Measurements from ENCODE around the gene IFNA7.

DNA sequence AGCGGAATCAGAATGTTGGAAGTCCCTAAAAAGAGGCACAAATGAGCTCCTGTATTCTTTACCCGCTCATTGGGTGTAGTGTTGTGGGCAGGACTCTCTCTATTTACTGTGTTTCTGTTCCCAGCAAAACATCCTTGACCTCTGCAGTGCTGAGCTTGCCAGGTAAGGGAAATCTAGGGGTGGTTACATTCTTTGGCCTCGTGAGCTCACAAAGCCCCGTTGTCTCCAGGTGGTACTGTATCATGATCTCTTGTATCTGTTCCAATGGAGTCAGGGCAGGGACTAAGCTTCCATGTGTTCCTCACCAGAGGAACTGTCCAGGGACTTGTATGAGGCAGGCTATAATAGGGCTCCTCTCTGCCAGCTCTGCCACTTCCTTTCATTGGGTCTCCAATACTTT lies 49.6 kb upstream of the IFNA7 start:
- TF ChIP-seq TEAD4 (IDR thresholded peaks at IDR 0.05; ENCODE audit: borderline replicate concordance, insufficient read depth) (no peak), GABPA (IDR thresholded peaks at IDR 0.05; ENCODE audit: low read depth) (no peak)
- TF ChIP-seq, protein P1, sequence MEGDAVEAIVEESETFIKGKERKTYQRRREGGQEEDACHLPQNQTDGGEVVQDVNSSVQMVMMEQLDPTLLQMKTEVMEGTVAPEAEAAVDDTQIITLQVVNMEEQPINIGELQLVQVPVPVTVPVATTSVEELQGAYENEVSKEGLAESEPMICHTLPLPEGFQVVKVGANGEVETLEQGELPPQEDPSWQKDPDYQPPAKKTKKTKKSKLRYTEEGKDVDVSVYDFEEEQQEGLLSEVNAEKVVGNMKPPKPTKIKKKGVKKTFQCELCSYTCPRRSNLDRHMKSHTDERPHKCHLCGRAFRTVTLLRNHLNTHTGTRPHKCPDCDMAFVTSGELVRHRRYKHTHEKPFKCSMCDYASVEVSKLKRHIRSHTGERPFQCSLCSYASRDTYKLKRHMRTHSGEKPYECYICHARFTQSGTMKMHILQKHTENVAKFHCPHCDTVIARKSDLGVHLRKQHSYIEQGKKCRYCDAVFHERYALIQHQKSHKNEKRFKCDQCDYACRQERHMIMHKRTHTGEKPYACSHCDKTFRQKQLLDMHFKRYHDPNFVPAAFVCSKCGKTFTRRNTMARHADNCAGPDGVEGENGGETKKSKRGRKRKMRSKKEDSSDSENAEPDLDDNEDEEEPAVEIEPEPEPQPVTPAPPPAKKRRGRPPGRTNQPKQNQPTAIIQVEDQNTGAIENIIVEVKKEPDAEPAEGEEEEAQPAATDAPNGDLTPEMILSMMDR (IDR thresholded peaks at IDR 0.05) = no peak
